ENCODE results near the gene SETBP1. TPM values are rescaled to one million over a fixed set of nuclear protein-coding genes. Genes with fewer than 3 reads are reported as not detected.

SETBP1 gene
- total and polyA plus RNA-seq, 8 donors, result 1.4 to 66.5 (median 20.1) TPM

- Histone ChIP-seq H3K36me3 (no peaks in the 10 kb centered on the region), H3K27ac (no peak overlapping the region), H3K4me3 (no peak overlapping the region), H3K4me1 (peaks cover 0 to 6% (median 0%) of the 10 kb centered on the region in 4 donors), H3K9me3 (no peaks in the 10 kb centered on the region), H3K27me3 (no peaks in the 10 kb centered on the region)
- 32 to 47% (median 40%) methylated on average over 5 of the region's 5 CpGs for WGBS, 5 donors
- TF ChIP-seq CTCF (IDR thresholded peaks at IDR 0.05), result no peak
- no peak for TF ChIP-seq POLR2A (IDR thresholded peaks at IDR 0.05)
- no peak for TF ChIP-seq EP300 (IDR thresholded peaks at IDR 0.05)
- TF ChIP-seq POLR2AphosphoS5 (IDR thresholded peaks at IDR 0.05), result no peak
- DNase-seq, result peak in 1 of 2 donors; percentile 55
- intact Hi-C loops (cut with DNase I; ENCODE audit: low total_unique reads), result no loop called here
Measured at GRCh38 chr18:44637210-44638033, 43.3 kb upstream of the SETBP1 start.

- H3K4me3 ChIP-seq, result no peak overlapping the region
- no peaks in the 10 kb centered on the region for H3K36me3 ChIP-seq
- intact Hi-C loops (cut with DNase I; ENCODE audit: low total_unique reads), result no loop called here
- DNase-seq, result no peak
- H3K27me3 ChIP-seq, result no peaks in the 10 kb centered on the region
- H3K27ac ChIP-seq, result no peak overlapping the region
- peaks cover 0 to 6% (median 0%) of the 10 kb centered on the region in 4 donors for H3K4me1 ChIP-seq
- H3K9me3 ChIP-seq, result no peaks in the 10 kb centered on the region
- 86 to 95% (median 92%) methylated on average over 4 of the region's 4 CpGs for WGBS, 5 donors
- TF ChIP-seq POLR2AphosphoS5 (IDR thresholded peaks at IDR 0.05) (no peak), CTCF (IDR thresholded peaks at IDR 0.05) (no peak), POLR2A (IDR thresholded peaks at IDR 0.05) (no peak), EP300 (IDR thresholded peaks at IDR 0.05) (no peak)
Measured at GRCh38 chr18:44638034-44638540, 42.6 kb upstream of the SETBP1 start.

- no peak for TF ChIP-seq CTCF (IDR thresholded peaks at IDR 0.05)
- TF ChIP-seq EP300 (IDR thresholded peaks at IDR 0.05), result no peak
- TF ChIP-seq POLR2A (IDR thresholded peaks at IDR 0.05), result no peak
- TF ChIP-seq POLR2AphosphoS5 (IDR thresholded peaks at IDR 0.05), result no peak
- 82 to 100% (median 92%) methylated on average over 1 of the region's 1 CpG for whole genome bisulfite sequencing, 5 donors
- no peaks in the 10 kb centered on the region for H3K27me3 ChIP-seq
- no peaks in the 10 kb centered on the region for H3K36me3 ChIP-seq
- H3K4me3 ChIP-seq, result no peak overlapping the region
- H3K4me1 ChIP-seq, result peaks cover 0 to 6% (median 0%) of the 10 kb centered on the region in 4 donors
- H3K9me3 ChIP-seq, result no peaks in the 10 kb centered on the region
- DNase-seq, result no peak
- H3K27ac ChIP-seq, result no peak overlapping the region
- intact Hi-C loops (cut with DNase I; ENCODE audit: low total_unique reads), result no loop called here
Measured at GRCh38 chr18:44638811-44639210, 41.9 kb upstream of the SETBP1 start.

- WGBS, 5 donors, result 86 to 96% (median 87%) methylated on average over 3 of the region's 3 CpGs
- TF ChIP-seq POLR2AphosphoS5 (IDR thresholded peaks at IDR 0.05) (no peak), CTCF (IDR thresholded peaks at IDR 0.05) (no peak), EP300 (IDR thresholded peaks at IDR 0.05) (no peak), POLR2A (IDR thresholded peaks at IDR 0.05) (no peak)
- H3K27me3 ChIP-seq, result no peaks in the 10 kb centered on the region
Measured at GRCh38 chr18:44643004-44643403, 37.7 kb upstream of the SETBP1 start.

More at GRCh38 chr18:44643004-44643403, 37.7 kb upstream of the SETBP1 start:
- DNase-seq, result no peak
- Histone ChIP-seq H3K27ac (no peak overlapping the region), H3K4me3 (no peak overlapping the region), H3K4me1 (peaks cover 0 to under 1% (median 0%) of the 10 kb centered on the region in 4 donors), H3K36me3 (no peaks in the 10 kb centered on the region), H3K9me3 (no peaks in the 10 kb centered on the region)
- intact Hi-C loops (cut with DNase I; ENCODE audit: low total_unique reads), result no loop called here

Measured in stomach (tissue), 9 donors.